Loucy (cell line): ENCODE data around the gene ZFAND2B.
A peak's percentile ranks its signal among the peaks of the same experiment; 100 is the strongest.

Experiments
- H2AFZ ChIP-seq: fragments of 200-600 bp; sonication (generic); 2 replicates; pipeline ENCODE4 v1.6.0; 2016; ENCODE audit warnings: antibody characterized with exemption, mild to moderate bottlenecking, low read length, moderate library complexity
- H3F3A ChIP-seq: fragments of 200-600 bp; 2 replicates; pipeline ENCODE4 v1.6.0; 2016; ENCODE audit warnings: antibody characterized with exemption, low read depth, mild to moderate bottlenecking
- H3K27me3 ChIP-seq: fragments of 200-600 bp; sonication (generic); 2 replicates; pipeline ENCODE4 v1.6.1; 2014; ENCODE audit warnings: low read length, mild to moderate bottlenecking; ENCODE audit not compliant: insufficient read depth, poor library complexity, severe bottlenecking
- H3K36me3 ChIP-seq: fragments of 200-600 bp; sonication (generic); 2 replicates; pipeline ENCODE4 v1.6.1; 2016; ENCODE audit warnings: low read length; ENCODE audit not compliant: insufficient read depth
- H3K4me1 ChIP-seq: fragments of 200-600 bp; sonication (generic); 2 replicates; pipeline ENCODE4 v1.5.1; 2014; ENCODE audit warnings: low read length, mild to moderate bottlenecking; ENCODE audit not compliant: insufficient read depth, poor library complexity, severe bottlenecking
- H3K4me2 ChIP-seq: fragments of 200-600 bp; sonication (generic); 2 replicates; pipeline ENCODE4 v1.6.0; 2014; ENCODE audit warnings: antibody characterized with exemption, low read length, low read depth, mild to moderate bottlenecking; ENCODE audit not compliant: poor library complexity, severe bottlenecking
- H3K4me3 ChIP-seq: fragments of 200-600 bp; sonication (generic); 2 replicates; pipeline ENCODE4 v1.5.1; 2014; ENCODE audit warnings: low read length, mild to moderate bottlenecking, mixed read lengths; ENCODE audit not compliant: poor library complexity, severe bottlenecking
- H3K79me2 ChIP-seq: fragments of 200-600 bp; sonication (generic); 2 replicates; pipeline ENCODE4 v1.6.1; 2014; ENCODE audit warnings: low read length; ENCODE audit not compliant: insufficient read depth
- H3K9ac ChIP-seq: fragments of 200-600 bp; sonication (generic); 2 replicates; pipeline ENCODE4 v1.6.0; 2014; ENCODE audit warnings: mild to moderate bottlenecking, low read depth, low read length, moderate library complexity; ENCODE audit not compliant: poor library complexity, severe bottlenecking
- H3K9me2 ChIP-seq: fragments of 200-600 bp; sonication (generic); replicated peaks from 2 replicates; pipeline ENCODE4 v1.6.1; 2016; ENCODE audit warnings: low read depth, low read length, mixed read lengths
- H3K9me3 ChIP-seq: fragments of 200-600 bp; sonication (generic); 2 replicates; pipeline ENCODE4 v1.6.1; 2014; ENCODE audit warnings: mild to moderate bottlenecking, antibody characterized with exemption, low read length, low read depth; ENCODE audit not compliant: insufficient read depth
- H4K20me1 ChIP-seq: fragments of 200-600 bp; sonication (generic); 2 replicates; pipeline ENCODE4 v1.6.0; 2014; ENCODE audit warnings: antibody characterized with exemption, low read length, mild to moderate bottlenecking; ENCODE audit not compliant: insufficient read depth, poor library complexity, severe bottlenecking
- EZH2phosphoT487 ChIP-seq: fragments of 200-600 bp; IDR thresholded peaks from 2 replicates; pipeline ENCODE4 v1.6.1; 2018; ENCODE audit warnings: antibody characterized with exemption, mild to moderate bottlenecking, moderate library complexity, borderline replicate concordance
- TF ChIP-seq, protein P1 (sequence below): fragments of 200-600 bp; sonication (generic); conservative IDR thresholded peaks from 2 replicates; pipeline ENCODE4 v1.5.1; 2014; ENCODE audit warnings: mild to moderate bottlenecking, antibody characterized with exemption, low read length

Gene ZFAND2B

DNA sequence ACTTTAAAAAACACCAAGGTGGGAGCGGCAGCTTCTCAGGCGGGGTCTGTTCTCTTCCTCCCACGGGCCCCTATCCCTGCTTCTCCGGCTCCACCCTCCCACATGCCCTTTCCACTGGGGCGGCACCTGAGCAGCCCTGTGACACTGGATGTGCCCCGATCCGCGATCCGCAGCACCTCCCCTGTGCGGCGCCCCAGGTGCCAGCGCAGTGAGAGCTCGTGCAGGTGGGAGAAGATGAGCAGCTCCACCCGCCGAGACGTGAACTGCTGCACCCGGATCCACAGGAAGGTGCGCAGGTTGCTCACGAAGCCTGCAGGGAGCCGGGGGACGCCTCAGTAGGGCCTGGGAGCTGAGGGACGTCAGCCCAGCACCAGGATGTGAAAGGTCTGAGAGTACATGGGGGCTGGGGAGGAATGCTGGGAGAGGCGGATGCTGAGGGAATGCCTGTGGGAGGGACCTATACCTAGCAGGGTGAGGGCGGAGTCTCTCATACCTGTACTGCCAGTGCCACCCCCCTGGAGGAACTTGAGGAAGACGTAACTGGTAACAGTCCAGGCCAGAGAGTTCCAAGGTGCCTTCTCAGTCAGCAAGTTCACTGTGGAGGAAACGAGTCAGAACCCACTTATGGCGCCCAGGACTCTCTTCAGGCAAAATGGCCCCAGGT, 9.4 kb downstream of the ZFAND2B start:
- H3K4me3 ChIP-seq: no peak overlapping the region
- H3K4me1 ChIP-seq: peaks cover 10% of the 10 kb centered on the region
- H4K20me1 ChIP-seq: no peaks in the 10 kb centered on the region
- H3F3A ChIP-seq: no peaks in the 10 kb centered on the region
- no peaks in the 10 kb centered on the region for H3K9me3 ChIP-seq
- H2AFZ ChIP-seq: no peak overlapping the region
- no peak overlapping the region for H3K4me2 ChIP-seq
- TF ChIP-seq EZH2phosphoT487: no peak
- TF ChIP-seq, protein P1, sequence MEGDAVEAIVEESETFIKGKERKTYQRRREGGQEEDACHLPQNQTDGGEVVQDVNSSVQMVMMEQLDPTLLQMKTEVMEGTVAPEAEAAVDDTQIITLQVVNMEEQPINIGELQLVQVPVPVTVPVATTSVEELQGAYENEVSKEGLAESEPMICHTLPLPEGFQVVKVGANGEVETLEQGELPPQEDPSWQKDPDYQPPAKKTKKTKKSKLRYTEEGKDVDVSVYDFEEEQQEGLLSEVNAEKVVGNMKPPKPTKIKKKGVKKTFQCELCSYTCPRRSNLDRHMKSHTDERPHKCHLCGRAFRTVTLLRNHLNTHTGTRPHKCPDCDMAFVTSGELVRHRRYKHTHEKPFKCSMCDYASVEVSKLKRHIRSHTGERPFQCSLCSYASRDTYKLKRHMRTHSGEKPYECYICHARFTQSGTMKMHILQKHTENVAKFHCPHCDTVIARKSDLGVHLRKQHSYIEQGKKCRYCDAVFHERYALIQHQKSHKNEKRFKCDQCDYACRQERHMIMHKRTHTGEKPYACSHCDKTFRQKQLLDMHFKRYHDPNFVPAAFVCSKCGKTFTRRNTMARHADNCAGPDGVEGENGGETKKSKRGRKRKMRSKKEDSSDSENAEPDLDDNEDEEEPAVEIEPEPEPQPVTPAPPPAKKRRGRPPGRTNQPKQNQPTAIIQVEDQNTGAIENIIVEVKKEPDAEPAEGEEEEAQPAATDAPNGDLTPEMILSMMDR: no peak
- H3K79me2 ChIP-seq: no peaks in the 10 kb centered on the region
- H3K9ac ChIP-seq: no peak overlapping the region
- H3K9me2 ChIP-seq: no peaks in the 10 kb centered on the region
- H3K36me3 ChIP-seq: peaks cover 9% of the 10 kb centered on the region; the same call in 1 of the 2 replicates
- H3K27me3 ChIP-seq: no peaks in the 10 kb centered on the region

DNA sequence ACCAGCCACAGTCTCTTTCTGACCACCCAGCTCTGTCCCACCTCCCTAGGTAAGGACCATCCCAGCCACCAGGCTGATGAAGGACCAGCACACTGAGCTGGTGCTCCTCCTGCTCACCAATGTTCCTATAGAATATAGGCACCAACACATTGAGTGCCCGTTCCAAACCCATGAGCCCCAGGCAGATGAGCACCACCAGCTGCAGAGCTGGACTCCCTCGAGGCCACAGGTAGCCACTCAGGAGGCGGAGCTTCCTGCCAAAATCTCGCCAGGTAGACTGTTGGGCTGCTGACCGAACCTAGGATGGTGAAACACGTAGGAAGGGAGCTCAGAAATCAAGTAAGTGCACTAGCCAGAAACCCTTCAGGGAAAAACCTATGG, 9.9 kb downstream of the ZFAND2B start:
- H3K27me3 ChIP-seq: no peaks in the 10 kb centered on the region
- H3K4me3 ChIP-seq: no peak overlapping the region
- no peak overlapping the region for H3K4me2 ChIP-seq
- no peak overlapping the region for H2AFZ ChIP-seq
- TF ChIP-seq, protein P1: no peak
- no peak for TF ChIP-seq EZH2phosphoT487
- no peaks in the 10 kb centered on the region for H3K9me2 ChIP-seq
- peaks cover 10% of the 10 kb centered on the region for H3K4me1 ChIP-seq
- H3K9ac ChIP-seq: no peak overlapping the region
- H3K9me3 ChIP-seq: no peaks in the 10 kb centered on the region
- no peaks in the 10 kb centered on the region for H4K20me1 ChIP-seq
- H3K36me3 ChIP-seq: peaks cover 14% of the 10 kb centered on the region; the same call in 1 of the 2 replicates
- no peaks in the 10 kb centered on the region for H3F3A ChIP-seq
- no peaks in the 10 kb centered on the region for H3K79me2 ChIP-seq

DNA sequence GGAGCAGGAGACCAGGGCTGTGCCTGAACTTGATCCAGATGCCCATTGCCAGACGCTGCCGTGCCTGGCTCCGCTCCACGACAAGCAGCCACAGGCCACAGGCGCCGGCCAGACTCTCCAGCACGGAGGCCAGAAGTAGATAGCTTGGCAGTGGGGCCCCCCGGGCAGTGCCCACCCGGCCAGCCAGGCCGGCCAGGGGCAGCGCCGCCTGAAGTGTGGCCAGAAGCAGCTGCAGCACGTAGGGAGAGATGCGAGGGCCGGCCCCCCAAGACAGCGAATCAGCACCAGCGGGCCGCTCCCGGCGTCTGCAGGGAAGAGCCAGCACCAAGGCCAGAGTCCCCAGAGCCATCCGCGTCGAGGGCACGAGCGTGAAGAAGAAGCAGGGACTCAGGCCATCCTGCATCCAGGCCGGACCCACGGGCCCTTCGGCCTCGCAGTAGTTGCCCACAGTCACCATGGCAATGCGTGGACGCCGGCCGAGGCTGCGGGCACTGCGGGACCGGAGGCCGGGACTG, 11.7 kb downstream of the ZFAND2B start:
- peak overlapping the region; percentile 60 for H3K4me2 ChIP-seq
- H3K4me1 ChIP-seq: peaks cover 10% of the 10 kb centered on the region
- no peak overlapping the region for H2AFZ ChIP-seq
- H4K20me1 ChIP-seq: no peaks in the 10 kb centered on the region
- H3K9me3 ChIP-seq: no peaks in the 10 kb centered on the region
- H3K36me3 ChIP-seq: peaks cover 28% of the 10 kb centered on the region; the same call in 1 of the 2 replicates
- no peaks in the 10 kb centered on the region for H3F3A ChIP-seq
- H3K9me2 ChIP-seq: no peaks in the 10 kb centered on the region
- H3K4me3 ChIP-seq: peak overlapping the region; percentile 33
- no peaks in the 10 kb centered on the region for H3K79me2 ChIP-seq
- no peak for TF ChIP-seq EZH2phosphoT487
- TF ChIP-seq, protein P1: no peak
- no peak overlapping the region for H3K9ac ChIP-seq
- H3K27me3 ChIP-seq: no peaks in the 10 kb centered on the region
